ENCODE data around the gene BLNK. TPM values are rescaled to one million over a fixed set of nuclear protein-coding genes. Genes with fewer than 3 reads are reported as not detected.

BLNK gene
- total RNA-seq, 1 experiment from 2014 or later = 1.1 TPM

GRCh38 chr10:96236876-96237275 is 34.5 kb downstream of the BLNK start:
- DNase-seq (ENCODE audit: unreplicated experiment) = no peak
- no TSS peak for BruUV-seq (replicated peaks)
- no peak overlapping the region for H3K27ac Mint-ChIP-seq (ENCODE audit: low read depth, unreplicated experiment)
- H3K4me1 Mint-ChIP-seq (ENCODE audit: insufficient read depth, unreplicated experiment) = no peaks in the 10 kb centered on the region
- H3K9me3 Mint-ChIP-seq (ENCODE audit: unreplicated experiment) = no peaks in the 10 kb centered on the region
- CTCF ChIA-PET = interaction anchor here (0.6 to 3.6 kb wide), 4 partner anchors 7 to 543 kb away, joined by 3 to 22 read pairs (median 10); partner anchors contain the start of gene TCTN3
- no peaks in the 10 kb centered on the region for H3K27me3 Mint-ChIP-seq (ENCODE audit: insufficient read depth, unreplicated experiment)
- TF ChIP-seq, protein P1, sequence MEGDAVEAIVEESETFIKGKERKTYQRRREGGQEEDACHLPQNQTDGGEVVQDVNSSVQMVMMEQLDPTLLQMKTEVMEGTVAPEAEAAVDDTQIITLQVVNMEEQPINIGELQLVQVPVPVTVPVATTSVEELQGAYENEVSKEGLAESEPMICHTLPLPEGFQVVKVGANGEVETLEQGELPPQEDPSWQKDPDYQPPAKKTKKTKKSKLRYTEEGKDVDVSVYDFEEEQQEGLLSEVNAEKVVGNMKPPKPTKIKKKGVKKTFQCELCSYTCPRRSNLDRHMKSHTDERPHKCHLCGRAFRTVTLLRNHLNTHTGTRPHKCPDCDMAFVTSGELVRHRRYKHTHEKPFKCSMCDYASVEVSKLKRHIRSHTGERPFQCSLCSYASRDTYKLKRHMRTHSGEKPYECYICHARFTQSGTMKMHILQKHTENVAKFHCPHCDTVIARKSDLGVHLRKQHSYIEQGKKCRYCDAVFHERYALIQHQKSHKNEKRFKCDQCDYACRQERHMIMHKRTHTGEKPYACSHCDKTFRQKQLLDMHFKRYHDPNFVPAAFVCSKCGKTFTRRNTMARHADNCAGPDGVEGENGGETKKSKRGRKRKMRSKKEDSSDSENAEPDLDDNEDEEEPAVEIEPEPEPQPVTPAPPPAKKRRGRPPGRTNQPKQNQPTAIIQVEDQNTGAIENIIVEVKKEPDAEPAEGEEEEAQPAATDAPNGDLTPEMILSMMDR (IDR thresholded peaks at IDR 0.05; ENCODE audit: unreplicated experiment) = no peak
- intact Hi-C loops (cut with micrococcal nuclease) = no loop called here
- H3K36me3 Mint-ChIP-seq (ENCODE audit: insufficient read depth, unreplicated experiment) = peaks cover 6% of the 10 kb centered on the region
- POLR2A ChIA-PET = interaction anchor here (0.6 kb wide), 1 partner anchor 224 kb away, joined by 3 read pairs; no protein-coding TSS in a partner anchor
- no peak overlapping the region for H3K4me3 Mint-ChIP-seq (ENCODE audit: unreplicated experiment)

DNA sequence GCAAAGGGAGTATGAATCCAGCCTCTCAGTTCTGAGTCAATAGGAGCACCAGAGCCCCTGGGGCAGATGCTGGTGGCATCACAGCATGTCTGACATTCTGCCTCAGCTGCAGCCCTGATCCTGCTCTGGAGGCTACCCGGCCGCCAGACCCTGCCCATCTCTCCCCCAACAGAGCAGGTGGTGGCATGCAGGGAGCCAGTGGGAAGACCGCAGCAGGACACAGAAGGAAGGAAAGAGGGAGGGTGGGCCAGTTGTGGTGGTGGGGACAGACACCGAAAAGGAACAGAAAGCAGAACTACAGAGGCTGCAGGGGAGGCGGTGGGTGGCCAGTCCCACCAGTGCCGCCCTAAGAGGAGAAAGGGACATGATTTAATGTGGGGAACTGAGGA is 35.3 kb downstream of the BLNK start:
- Mint-ChIP-seq H3K9me3 (ENCODE audit: unreplicated experiment) (no peaks in the 10 kb centered on the region), H3K27ac (ENCODE audit: low read depth, unreplicated experiment) (no peak overlapping the region), H3K36me3 (ENCODE audit: insufficient read depth, unreplicated experiment) (peaks cover 6% of the 10 kb centered on the region), H3K4me3 (ENCODE audit: unreplicated experiment) (no peak overlapping the region), H3K4me1 (ENCODE audit: insufficient read depth, unreplicated experiment) (no peaks in the 10 kb centered on the region), H3K27me3 (ENCODE audit: insufficient read depth, unreplicated experiment) (no peaks in the 10 kb centered on the region)
- no peak for DNase-seq (ENCODE audit: unreplicated experiment)
- POLR2A ChIA-PET = no interaction called here
- BruUV-seq (replicated peaks) = no TSS peak
- TF ChIP-seq, protein P1 (IDR thresholded peaks at IDR 0.05; ENCODE audit: unreplicated experiment) = no peak
- intact Hi-C loops (cut with micrococcal nuclease) = no loop called here
- CTCF ChIA-PET = interaction anchor here (1.0 to 3.6 kb wide), 3 partner anchors 29 to 219 kb away, joined by 3 to 16 read pairs (median 5); no protein-coding TSS in a partner anchor

DNA sequence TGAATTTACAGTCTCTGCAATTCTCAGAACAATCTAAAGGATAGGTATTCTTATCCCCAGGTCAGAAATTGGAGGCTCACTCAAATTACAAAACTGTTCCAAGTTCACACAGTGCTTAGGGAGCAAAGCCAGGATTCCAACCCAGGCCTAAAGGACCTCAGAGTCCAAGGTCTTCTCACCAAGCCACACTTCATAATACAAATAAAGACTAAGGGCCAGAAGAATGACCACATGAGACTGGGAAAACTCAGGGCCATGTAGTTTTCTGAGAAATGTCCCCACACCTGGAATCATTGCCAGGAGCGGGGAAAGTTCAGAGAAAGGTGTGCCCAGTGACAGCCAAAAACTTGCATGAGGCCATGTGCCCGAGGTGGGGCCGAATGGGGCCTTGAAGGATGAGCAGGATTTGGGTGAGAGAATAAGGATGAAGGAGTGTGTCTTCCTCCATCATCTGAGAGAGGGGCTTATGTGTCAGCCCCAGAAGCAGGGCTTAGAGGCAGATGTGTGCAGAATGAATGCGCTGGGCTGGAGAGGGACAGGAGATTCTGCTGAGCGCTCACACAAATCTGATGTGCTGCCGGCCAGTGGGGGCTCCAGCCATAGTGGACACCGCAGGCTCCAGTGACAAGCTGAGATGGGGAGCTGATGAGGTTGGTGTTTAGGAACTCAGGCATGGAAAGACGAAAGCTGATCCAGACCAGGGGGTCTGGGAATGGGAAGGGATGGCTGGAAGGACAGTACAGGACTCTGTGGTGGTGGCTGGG is 35.9 kb downstream of the BLNK start:
- Mint-ChIP-seq H3K36me3 (ENCODE audit: insufficient read depth, unreplicated experiment) (peaks cover 6% of the 10 kb centered on the region), H3K4me3 (ENCODE audit: unreplicated experiment) (no peak overlapping the region), H3K27ac (ENCODE audit: low read depth, unreplicated experiment) (no peak overlapping the region), H3K4me1 (ENCODE audit: insufficient read depth, unreplicated experiment) (no peaks in the 10 kb centered on the region), H3K27me3 (ENCODE audit: insufficient read depth, unreplicated experiment) (no peaks in the 10 kb centered on the region), H3K9me3 (ENCODE audit: unreplicated experiment) (no peaks in the 10 kb centered on the region)
- no TSS peak for BruUV-seq (replicated peaks)
- TF ChIP-seq, protein P1 (IDR thresholded peaks at IDR 0.05; ENCODE audit: unreplicated experiment) = no peak
- ChIA-PET POLR2A (no interaction called here), CTCF (interaction anchor here (0.5 to 2.5 kb wide), 6 partner anchors 28 to 1806 kb away, joined by 3 to 14 read pairs (median 4); no protein-coding TSS in a partner anchor)
- intact Hi-C loops (cut with micrococcal nuclease) = no loop called here
- no peak for DNase-seq (ENCODE audit: unreplicated experiment)

GRCh38 chr10:96233959-96234358 is 37.4 kb downstream of the BLNK start:
- CTCF ChIA-PET = interaction anchor here (0.5 to 2.5 kb wide), 11 partner anchors 9 to 1076 kb away, joined by 3 to 14 read pairs (median 3); no protein-coding TSS in a partner anchor
- Mint-ChIP-seq H3K27ac (ENCODE audit: low read depth, unreplicated experiment) (no peak overlapping the region), H3K4me1 (ENCODE audit: insufficient read depth, unreplicated experiment) (no peaks in the 10 kb centered on the region), H3K36me3 (ENCODE audit: insufficient read depth, unreplicated experiment) (peaks cover 2% of the 10 kb centered on the region), H3K27me3 (ENCODE audit: insufficient read depth, unreplicated experiment) (no peaks in the 10 kb centered on the region), H3K4me3 (ENCODE audit: unreplicated experiment) (no peak overlapping the region), H3K9me3 (ENCODE audit: unreplicated experiment) (no peaks in the 10 kb centered on the region)
- intact Hi-C loops (cut with micrococcal nuclease) = no loop called here
- POLR2A ChIA-PET = interaction anchor here (0.6 to 1.4 kb wide), 2 partner anchors 59 to 263 kb away, joined by 3 to 4 read pairs; no protein-coding TSS in a partner anchor
- DNase-seq (ENCODE audit: unreplicated experiment) = peak; percentile 10
- TF ChIP-seq, protein P1 (IDR thresholded peaks at IDR 0.05; ENCODE audit: unreplicated experiment) = no peak
- BruUV-seq (replicated peaks) = no TSS peak

Data from MCF 10A (cell line).